HL-60/S4 (cell line): ENCODE results near the gene CTNND2.

Experiments
- in situ Hi-C: fragments of 300-500 bp; cut with MboI; formaldehyde crosslinking; loops from 2 replicates; pipeline ENCODE4 v1.14.3; 2022; ENCODE audit warnings: low sequenced_read_pairs

Gene CTNND2

DNA sequence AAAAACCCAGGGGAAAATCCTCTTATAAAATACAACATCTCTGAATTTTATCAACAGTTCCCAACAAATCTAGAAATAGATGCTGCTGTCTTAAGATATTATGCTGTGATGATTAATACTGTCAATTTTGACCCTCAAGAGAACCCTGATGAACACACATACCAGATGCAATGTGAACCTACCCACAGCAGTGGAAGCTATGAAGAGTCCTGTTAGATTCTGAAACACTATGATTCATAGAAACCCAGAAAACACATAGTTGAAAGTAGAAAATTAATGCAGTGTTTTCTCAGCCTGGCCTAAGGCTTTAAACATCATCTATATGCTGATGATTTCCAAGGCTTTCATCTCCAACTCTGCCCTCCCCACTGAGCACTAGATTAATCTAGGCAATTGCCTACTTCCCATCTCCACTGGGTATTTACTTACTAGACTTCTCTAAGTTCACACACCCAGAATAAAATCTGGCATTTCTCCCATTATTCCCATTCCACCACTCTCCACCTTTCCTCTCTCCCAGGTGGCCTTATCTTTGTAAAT lies 296.2 kb downstream of the CTNND2 start:
- in situ Hi-C loops = no loop called here

GRCh38 chr5:11602298-11602697 lies 301.9 kb downstream of the CTNND2 start:
- in situ Hi-C loops = no loop called here

GRCh38 chr5:11599499-11599898 lies 304.7 kb downstream of the CTNND2 start:
- in situ Hi-C loops = no loop called here

- in situ Hi-C loops = no loop called here
Measured at GRCh38 chr5:11596657-11597071, 307.6 kb downstream of the CTNND2 start.

GRCh38 chr5:11596185-11596584 lies 308.1 kb downstream of the CTNND2 start:
- in situ Hi-C loops = no loop called here

GRCh38 chr5:11595045-11595444 lies 309.2 kb downstream of the CTNND2 start:
- in situ Hi-C loops = no loop called here

DNA sequence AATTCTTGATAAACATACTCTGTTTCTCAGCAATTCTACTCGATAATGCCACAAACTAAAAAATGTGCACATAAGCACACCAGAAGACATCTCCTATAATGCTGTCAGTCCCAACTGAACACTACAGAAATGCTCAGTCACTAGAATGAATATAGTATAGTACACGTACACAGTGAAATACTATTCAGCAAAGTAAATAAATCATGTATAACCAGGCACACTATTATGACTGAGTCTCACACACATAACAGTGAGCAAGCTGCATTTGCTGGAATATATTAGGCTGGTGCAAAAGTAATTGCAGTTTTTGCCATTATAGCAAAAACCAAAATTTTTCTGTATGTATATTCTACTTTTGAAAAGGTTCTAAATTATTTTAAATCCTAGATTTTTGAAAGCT lies 310.2 kb downstream of the CTNND2 start:
- in situ Hi-C loops = no loop called here

DNA sequence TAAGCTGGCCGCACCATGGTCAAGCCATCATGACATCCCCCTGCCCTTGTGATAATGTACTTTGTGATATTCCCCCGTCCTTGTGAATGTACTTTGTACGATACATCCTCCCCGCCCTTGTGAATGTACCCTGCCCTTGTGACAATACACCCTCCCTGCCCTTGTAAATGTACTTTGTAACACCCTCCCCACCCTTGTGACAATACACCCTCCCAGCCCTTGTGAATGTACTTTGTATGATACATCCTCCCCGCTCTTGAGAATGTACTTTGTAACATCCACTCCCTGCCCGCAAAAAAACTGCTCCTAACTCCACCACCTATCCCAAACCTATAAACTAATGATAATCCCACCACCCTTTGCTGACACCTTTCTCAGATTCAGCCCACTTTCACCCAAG lies 313.8 kb downstream of the CTNND2 start:
- in situ Hi-C loops = no loop called here

- in situ Hi-C loops = no loop called here
Measured at GRCh38 chr5:11588803-11589202, 315.4 kb downstream of the CTNND2 start.

DNA sequence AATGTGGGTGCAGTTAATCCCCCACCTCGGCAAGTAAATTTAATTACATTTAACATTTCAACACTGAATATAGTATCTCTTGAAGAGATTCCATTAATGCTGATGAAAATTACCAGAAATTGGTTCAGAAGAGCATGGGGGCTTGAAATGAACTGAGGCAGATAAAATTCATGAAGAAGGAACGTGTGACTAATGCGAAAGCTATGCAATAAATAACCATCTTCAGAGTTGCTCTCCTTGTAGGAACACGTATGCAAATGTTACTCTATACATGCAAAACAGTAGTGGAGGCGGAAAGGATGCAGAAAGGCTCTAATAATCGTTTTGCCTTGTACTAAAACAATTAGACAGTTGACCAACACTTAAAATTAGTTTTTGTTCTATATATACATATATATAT lies 320.2 kb downstream of the CTNND2 start:
- in situ Hi-C loops = no loop called here

GRCh38 chr5:11579351-11579750 lies 324.9 kb downstream of the CTNND2 start:
- in situ Hi-C loops = no loop called here

DNA sequence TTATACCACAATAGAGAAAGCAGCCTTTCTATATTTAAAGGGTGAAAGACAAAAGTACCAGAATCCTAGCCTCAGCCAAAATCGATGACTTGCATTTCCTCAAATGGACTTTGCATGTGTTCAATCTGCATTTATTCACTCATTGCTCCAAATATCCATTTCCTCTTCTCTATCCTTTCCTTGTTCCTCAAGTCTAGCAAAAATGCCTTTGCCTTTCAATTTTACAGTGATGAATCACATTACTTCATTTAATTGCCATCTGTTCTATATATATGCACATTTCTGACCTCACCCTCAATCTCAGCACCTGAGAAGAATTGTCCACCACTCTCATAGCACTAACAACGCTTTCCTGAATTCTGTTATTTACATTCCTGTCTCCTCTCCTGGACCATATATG lies 329.5 kb downstream of the CTNND2 start:
- in situ Hi-C loops = no loop called here

DNA sequence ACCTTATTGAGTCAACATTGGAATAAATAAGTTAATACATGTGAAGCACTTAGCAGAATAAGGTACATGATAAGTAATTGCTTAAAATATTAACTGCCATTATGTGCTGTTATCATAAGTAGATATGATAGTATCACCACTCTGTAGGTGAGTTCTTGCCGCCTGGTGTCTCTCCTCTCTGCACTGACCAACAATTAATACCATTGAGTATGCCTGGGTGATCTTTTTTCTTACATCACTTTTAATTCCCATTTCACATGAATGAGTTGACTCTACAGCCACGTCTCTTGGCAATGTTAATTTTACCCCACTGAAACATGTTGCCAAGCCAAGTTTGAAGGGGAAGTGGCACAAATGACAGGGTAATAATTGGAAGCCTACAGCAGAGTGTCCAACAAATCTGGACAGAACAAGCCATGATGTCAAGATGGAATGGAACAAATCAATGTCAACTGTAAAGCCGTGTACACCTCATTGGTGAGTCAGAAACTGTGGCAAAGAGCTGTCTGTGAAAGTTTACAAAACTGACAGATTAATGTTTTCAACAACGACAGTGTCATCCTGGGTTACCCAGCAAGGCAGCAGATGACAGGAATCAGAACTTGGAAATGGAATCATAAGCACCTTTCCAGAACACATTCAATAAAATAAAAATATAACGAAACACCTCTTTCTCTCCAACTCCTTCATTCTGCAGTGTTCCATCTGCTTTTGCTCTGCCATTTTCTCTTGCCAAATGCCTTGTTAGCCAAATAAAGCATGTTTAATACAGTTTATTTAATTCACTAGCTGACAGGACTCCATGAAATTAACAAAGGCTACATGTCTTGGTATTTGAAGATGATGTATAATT lies 330.9 kb downstream of the CTNND2 start:
- in situ Hi-C loops = no loop called here

- in situ Hi-C loops = no loop called here
Measured at GRCh38 chr5:11564706-11565105, 339.5 kb downstream of the CTNND2 start.

GRCh38 chr5:11563822-11564221 lies 340.4 kb downstream of the CTNND2 start:
- in situ Hi-C loops = no loop called here

GRCh38 chr5:11560915-11561697 lies 343.1 kb downstream of the CTNND2 start:
- in situ Hi-C loops = no loop called here

- in situ Hi-C loops = no loop called here
Measured at GRCh38 chr5:11557063-11557462, 347.2 kb downstream of the CTNND2 start.

DNA sequence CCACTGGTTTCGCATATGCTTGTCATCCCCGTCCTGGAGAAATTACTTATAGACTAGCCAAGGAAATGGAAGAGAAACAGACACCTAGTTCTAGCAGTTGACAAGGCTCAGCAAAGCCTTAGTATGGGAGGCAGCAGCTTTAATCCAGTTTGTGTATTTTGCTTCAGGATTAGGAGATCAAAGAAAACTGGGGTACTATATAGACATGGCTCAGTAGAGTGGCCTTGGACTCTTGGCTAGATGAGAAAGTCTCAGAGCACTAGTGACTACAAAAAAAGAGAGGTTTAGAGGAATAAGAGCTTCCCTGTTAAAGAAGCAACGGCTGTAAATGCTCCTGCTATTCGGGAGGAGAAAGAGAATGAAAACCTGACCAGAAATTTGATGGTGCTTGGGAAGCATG lies 349.1 kb downstream of the CTNND2 start:
- in situ Hi-C loops = no loop called here

GRCh38 chr5:11547730-11548129 lies 356.5 kb downstream of the CTNND2 start:
- in situ Hi-C loops = no loop called here

GRCh38 chr5:11547140-11547539 lies 357.1 kb downstream of the CTNND2 start:
- in situ Hi-C loops = no loop called here

DNA sequence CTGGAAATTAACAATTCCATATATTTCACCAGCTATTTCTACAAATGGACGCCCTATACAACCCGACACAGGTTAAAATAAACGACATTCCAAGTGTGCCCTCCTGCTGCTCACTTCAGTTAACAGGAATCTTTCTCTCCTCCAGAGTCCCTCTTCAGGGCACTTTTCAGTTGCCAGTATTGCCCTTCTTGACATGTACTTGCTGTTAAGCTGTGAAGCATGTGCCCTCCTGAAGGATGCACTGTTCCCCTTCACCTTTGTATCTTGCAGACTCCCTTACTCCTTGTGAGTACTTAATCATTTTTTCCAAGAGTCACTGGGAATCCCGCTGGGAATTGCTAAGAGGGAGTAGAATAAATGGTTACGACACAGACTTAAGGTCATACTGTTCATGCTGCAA lies 364.1 kb downstream of the CTNND2 start:
- in situ Hi-C loops = no loop called here
